Epidermal melanocyte (primary cell): Measurements from ENCODE around the gene OR56A4.

ENCODE experiments used
- DNase-seq: peaks from one replicate; pipeline ENCODE4 v3.0.0; 2011; ENCODE audit warnings: low spot score; ENCODE audit not compliant: insufficient read length

The OR56A4 gene, protein sequence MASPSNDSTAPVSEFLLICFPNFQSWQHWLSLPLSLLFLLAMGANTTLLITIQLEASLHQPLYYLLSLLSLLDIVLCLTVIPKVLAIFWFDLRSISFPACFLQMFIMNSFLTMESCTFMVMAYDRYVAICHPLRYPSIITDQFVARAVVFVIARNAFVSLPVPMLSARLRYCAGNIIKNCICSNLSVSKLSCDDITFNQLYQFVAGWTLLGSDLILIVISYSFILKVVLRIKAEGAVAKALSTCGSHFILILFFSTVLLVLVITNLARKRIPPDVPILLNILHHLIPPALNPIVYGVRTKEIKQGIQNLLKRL

GRCh38 chr11:6006846-6007245 lies at the start of gene OR56A4:
TSS of gene OR56A4 (minus strand) at chr11:6006946. CDS start at chr11:6002992, 3,954 bp downstream.
- no peak for DNase-seq

DNA sequence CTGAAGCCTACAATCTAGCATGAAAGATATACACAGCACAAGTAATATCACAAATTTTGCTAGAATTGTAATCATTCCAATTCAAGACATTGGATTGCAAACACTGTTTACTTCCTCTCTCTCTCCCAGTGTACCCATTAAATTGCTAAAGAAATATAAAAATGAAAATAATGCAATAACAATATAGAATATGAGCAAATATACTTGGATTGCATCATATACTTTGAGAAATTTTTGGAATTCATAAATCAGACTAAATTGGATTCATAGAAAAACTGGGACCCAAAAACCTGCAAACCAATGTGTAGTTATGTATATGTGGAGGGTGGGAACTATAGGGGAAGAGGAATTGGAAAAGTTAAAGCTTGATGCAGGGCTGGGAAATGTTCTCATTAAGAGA lies 48.8 kb upstream of the OR56A4 start:
- DNase-seq, result no peak

GRCh38 chr11:6052374-6052773 lies 45.6 kb upstream of the OR56A4 start:
- DNase-seq, result no peak

- DNase-seq, result no peak
Measured at GRCh38 chr11:6040874-6041273, 34.1 kb upstream of the OR56A4 start.

GRCh38 chr11:6030708-6031405 lies 24.1 kb upstream of the OR56A4 start, which contains the start of gene OR56A1:
TSS of gene OR56A1 (minus strand) at chr11:6030758. CDS start at chr11:6027692, 3,066 bp downstream.
- no peak for DNase-seq

- no peak for DNase-seq
Measured at GRCh38 chr11:6027501-6027900, 20.8 kb upstream of the OR56A4 start.

- no peak for DNase-seq
Measured at GRCh38 chr11:6025056-6025455, 18.3 kb upstream of the OR56A4 start.

- DNase-seq, result no peak
Measured at GRCh38 chr11:6022956-6023355, 16.2 kb upstream of the OR56A4 start.

DNA sequence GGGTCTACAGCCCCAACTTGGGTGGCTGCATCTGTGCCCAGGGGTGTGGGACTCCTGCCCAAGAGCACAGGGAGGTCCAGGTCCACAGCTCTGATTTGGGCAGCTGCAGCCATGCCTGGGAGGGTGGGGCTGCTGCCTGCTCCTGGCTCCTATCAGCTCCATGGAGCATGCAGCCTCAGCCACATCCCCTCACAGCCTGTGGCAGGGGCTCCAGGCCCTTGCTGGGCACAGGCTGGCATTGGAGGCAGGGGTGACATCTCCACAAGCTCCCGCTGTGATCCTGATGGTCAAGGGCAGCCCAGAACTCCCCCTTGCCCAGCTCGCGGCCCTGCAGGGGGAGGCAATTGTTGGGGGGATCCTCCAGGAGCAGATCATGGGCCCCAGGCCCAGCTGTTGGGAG lies 6.3 kb upstream of the OR56A4 start:
- DNase-seq, result no peak

GRCh38 chr11:6012035-6012668 lies 5.4 kb upstream of the OR56A4 start:
- DNase-seq, result no peak

GRCh38 chr11:6006395-6006794 lies 351 bp downstream of the OR56A4 start:
- DNase-seq, result no peak

GRCh38 chr11:6002202-6002699 lies 4.5 kb downstream of the OR56A4 start:
- DNase-seq, result no peak

GRCh38 chr11:5994791-5995190 lies 12.0 kb downstream of the OR56A4 start:
- DNase-seq, result no peak

GRCh38 chr11:5992604-5993251 lies 14.0 kb downstream of the OR56A4 start:
- DNase-seq, result peak; percentile 50

DNA sequence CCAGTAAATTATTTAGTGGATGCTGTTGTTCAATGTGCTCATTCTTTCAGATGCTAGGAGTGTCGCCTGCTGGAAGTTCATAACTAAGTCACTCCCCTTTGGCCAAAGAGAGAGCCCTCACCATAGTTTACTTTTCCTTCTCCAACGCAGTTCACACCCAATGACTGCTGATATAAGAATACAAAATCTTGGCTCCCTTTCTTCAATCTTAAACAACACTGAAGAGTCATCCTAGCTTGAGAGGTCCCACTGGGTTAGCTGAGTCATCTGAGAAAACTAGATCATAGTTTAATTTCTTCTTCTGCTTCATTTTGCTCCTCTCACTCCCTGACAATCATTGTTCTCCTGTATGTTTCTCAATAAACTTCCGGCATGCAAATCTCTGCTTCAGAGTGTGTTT lies 14.6 kb downstream of the OR56A4 start:
- DNase-seq, result no peak

DNA sequence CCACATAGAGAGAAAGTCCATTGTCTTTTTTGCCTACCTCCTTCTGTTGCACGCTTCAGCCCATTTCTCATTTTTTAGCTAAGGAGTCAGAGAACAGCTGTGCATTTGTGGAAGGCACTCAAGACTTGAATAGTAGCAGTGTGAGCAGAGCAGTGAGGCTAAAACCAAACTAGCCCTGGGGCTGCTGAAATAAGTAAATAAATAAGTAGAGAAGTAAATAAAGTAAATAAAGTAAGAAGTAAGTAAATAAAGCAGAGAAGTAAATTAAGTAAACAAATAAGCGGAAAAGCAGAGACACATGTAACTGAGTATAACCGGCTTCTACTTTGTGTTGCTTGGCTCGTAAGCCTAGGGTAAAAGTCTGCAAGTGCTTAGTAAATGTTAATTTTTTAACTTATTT lies 17.5 kb downstream of the OR56A4 start:
- DNase-seq, result no peak

DNA sequence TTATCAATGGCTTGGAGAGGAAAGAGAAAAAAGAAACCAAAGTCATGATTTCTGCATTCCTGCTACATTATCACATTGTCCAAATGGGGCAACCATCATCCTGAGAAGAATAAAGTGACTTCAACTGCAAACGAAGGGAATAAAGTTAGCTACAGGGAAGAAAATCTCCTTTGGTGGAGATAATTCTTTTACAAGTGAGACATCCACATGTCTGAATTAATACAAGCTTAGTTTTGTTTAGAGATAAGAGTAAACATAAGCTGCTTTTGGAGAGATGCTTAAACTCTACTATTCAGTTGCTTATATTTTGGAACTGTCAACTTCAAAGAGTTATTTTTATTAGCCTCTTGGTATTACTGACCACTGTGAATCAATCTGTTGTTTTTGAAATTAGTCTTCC lies 19.9 kb downstream of the OR56A4 start, which contains the start of gene OR52L1:
Gene OR52L1, minus strand, starts transcription at position 101 of the 400 bp plus-strand sequence. Its CDS starts 55 bp downstream, at position 46.
- no peak for DNase-seq

GRCh38 chr11:5983443-5983842 lies 23.3 kb downstream of the OR56A4 start:
- DNase-seq, result no peak

- no peak for DNase-seq
Measured at GRCh38 chr11:5973530-5973929, 33.2 kb downstream of the OR56A4 start.

DNA sequence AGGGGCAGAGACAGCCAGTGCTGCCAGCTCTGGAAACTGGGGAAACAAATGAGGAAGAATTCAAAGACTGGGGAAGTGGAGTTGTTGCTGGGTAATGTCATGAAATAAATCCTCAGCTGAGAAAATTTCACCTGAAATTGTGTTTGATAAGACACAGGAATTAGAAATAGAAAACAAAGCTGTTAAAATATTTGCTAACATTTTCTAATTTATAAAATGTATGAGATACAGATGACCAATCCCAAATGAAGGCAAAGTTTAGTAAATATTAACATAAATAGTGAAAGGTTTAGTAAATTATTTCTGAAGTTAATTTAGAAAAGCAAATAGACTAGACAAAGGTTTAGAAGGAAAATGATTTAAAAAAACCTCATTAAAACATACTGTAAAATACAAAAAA lies 38.4 kb downstream of the OR56A4 start, which contains the start of gene OR56A5:
Gene OR56A5, minus strand, starts transcription at position 101 of the 400 bp plus-strand sequence. Its CDS starts 0 bp downstream, at position 101.
- no peak for DNase-seq

DNA sequence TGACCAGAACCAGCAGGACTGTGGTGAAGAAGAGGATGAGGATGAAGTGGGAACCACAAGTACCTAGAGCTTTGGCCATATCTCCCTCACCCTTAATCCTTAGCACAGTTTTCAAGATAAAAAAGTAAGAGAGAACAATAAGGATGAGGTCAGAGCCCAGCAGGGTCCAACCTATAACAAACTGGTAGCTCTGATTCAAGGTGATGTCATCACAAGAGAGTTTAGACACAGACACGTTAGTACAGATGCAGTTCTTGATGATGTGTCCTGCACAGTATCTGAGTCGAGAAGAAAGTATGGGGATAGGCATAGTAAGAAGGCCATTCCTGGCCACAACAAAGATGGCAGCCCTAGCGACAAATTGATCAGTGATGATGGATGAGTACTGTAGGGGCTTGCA lies 39.0 kb downstream of the OR56A4 start:
- no peak for DNase-seq
